ENCODE results near the gene SLC25A4.

Gene SLC25A4

DNA sequence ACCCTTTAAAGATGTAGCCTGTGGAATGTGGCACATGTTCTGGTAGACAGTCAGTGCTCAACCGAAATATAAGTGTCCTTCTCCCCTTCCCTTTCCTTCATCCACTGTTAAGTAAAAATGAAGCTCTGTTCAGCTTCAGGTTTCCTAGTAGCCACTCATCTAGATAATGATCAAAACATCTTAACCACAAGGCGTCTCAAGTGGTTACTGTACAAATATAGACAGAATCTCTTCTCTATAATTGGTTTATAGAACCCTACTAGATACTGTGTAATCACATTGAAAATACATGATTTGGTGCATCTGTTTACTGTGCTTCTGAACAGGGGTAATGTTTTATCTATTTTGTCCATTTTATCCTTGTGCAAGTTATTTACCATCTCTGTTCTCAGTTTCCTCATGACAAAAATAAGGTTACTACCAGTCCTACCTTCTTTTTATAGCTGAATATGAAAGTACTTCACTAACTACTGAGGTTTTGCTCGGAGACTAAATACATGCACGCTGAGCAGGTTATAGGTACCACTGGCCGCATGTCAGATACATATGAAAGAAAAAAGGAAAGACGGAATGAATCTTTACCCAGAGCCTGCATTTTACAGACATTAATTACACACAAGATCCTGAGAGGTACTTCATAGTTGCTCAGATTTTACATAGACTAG is 20.3 kb upstream of the SLC25A4 start:
- peak in 1 of 2 experiments; percentile 1 for DNase-seq

GRCh38 chr4:185124006-185124405 is 19.1 kb upstream of the SLC25A4 start:
- no peak for DNase-seq

GRCh38 chr4:185127021-185127925 is 15.8 kb upstream of the SLC25A4 start:
- DNase-seq, result peak in 1 of 2 experiments; percentile 16

DNA sequence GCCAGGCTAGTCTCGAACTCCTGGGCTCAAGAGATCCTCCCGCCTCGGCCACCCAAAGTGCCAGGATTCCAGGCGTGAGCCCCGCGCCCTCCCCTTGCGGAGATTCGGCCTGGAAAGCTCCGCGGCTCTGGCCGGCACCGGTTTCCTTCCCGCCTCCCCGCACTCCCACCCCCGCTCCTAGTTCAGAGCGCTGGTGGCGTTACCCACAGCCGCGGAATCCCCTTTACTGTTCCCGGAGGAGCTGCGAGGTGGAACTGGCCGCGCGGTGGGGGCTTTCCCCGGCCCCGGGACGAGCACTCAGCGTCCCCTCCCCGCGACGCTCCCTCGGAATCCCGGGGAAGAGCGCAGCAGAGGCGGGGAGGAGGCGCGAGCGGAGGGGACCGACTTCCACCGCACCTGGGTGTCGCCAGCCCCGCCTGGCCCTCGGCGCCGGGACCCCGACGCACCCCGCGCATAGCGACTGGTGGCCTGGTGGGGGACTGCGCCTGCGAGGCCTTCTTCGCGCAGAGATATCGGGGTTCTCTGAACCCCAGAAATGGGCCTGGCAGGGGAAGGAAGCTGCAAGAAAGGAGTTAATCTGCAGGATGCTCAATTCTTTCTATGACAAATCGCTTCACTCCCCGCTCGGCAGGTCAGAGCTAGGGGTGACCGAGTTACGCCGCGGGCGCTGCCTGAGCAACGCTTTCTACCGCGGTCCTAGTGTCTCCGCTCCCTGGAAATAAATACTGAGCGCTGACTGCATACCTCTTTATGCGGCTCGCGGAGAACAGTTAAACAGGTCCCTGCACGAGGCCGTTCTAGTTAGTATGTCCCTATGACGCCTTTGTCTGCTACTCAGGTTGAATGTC is 14.6 kb upstream of the SLC25A4 start:
- DNase-seq, result peak in 1 of 2 experiments; percentile 31

GRCh38 chr4:185134307-185134869 is 8.7 kb upstream of the SLC25A4 start:
- DNase-seq, result peak in 1 of 2 experiments; percentile 28

- DNase-seq, result no peak
Observed at GRCh38 chr4:185137233-185137925, 5.7 kb upstream of the SLC25A4 start.

GRCh38 chr4:185138161-185138560 is 4.9 kb upstream of the SLC25A4 start:
- DNase-seq, result no peak

GRCh38 chr4:185139736-185140135 is 3.3 kb upstream of the SLC25A4 start:
- DNase-seq, result no peak

GRCh38 chr4:185141777-185142176 is 1.3 kb upstream of the SLC25A4 start:
- DNase-seq, result no peak

- no peak for DNase-seq
Observed at GRCh38 chr4:185142564-185142911, 528 bp upstream of the SLC25A4 start.

DNA sequence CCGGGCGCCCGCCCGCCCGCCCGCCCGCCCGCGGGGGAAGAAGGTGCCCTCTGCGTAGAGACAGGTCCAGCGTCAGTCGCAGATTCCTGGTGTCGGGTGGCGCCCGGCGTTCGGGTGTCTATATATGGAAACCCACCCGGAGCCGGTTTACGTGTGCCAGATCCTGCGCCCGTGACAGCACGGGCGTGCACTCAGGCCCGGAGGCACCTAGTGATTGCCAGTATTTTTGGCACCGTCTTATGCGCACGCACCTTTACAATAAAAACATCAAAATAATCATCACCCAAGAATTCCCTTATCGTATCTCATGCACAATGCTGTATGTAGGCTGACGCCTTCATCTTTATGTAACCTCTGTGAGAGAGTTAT is 519 bp downstream of the SLC25A4 start:
- peak in 1 of 2 experiments; percentile 15 for DNase-seq

GRCh38 chr4:185144601-185145240 is 1.7 kb downstream of the SLC25A4 start:
- no peak for DNase-seq

DNA sequence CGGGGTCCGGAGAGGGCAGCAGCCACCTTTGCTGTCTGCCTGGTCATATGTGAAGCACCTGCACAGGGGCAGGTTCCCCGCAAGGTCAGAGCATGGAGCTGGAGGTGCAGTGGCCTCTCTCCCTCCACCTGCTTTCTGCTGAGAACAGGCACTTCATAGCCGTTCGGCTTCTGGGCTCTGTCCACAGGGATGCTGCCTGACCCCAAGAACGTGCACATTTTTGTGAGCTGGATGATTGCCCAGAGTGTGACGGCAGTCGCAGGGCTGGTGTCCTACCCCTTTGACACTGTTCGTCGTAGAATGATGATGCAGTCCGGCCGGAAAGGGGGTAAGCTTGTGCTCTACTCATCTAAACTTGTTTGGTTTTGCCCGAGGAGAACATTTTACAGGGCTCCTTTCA is 2.5 kb downstream of the SLC25A4 start:
- DNase-seq, result no peak

- no peak for DNase-seq
Observed at GRCh38 chr4:185149392-185149791, 6.3 kb downstream of the SLC25A4 start.

- DNase-seq, result no peak
Observed at GRCh38 chr4:185151296-185151695, 8.2 kb downstream of the SLC25A4 start.

GRCh38 chr4:185165605-185166063 is 22.6 kb downstream of the SLC25A4 start:
- DNase-seq, result peak; percentile 2 to 51

GRCh38 chr4:185167234-185167633 is 24.2 kb downstream of the SLC25A4 start:
- DNase-seq, result no peak

DNA sequence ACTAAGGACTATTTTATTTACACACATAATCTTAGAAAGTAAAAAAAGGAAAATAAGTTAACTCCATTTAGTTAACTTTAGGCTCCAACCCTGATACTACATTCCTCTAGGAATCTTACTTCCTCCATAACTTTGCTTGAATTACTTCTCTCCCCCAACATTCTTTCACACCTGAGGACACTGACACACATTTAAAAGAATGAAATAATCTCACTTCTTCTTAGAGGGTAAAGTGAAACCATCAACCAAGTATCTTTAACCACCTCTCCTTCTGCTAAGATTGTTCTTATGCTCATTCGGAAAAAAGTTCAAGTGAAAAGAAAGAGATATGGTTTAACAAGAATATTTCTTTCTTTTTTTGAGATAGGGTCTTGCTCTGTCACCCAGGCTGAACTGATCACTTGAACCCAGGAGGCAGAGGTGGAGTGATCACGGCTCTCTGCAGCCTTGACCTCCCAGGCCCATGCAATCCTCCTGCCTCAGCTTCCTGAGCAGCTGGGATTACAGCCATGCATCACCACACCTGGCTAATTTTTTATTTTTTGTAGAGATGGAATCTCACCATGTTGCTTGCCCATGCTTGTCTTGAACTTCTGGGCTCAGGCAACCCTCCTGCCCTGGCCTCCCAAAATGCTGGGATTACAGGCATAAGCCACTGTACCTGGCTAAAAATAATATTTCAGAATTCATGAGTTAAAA is 28.5 kb downstream of the SLC25A4 start:
- no peak for DNase-seq

DNA sequence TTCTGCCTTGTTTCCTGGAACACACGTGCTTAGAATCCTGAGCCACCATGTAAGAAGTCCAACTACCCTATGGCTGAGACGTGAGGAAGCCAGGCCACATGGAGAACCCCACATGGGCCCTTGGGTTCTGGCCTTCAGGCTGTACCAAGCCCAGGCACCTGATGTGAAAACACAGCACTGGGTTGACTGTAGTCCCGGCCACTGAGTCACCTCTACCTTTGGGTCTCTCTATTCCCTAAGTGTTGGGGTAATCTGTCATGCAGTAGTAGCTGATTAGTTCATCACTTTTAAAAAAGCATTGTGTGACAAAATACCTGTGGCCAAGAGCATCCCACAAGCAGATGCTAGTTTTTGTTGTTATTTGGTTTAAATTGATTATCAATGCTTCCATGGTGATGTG is 36.4 kb downstream of the SLC25A4 start:
- no peak for DNase-seq

- DNase-seq, result no peak
Observed at GRCh38 chr4:185182239-185182638, 39.2 kb downstream of the SLC25A4 start.

All from NCI-H524 (cell line).